ENCODE measurements around the gene SLC25A36. TPM values are rescaled to one million over a fixed set of nuclear protein-coding genes. Genes with fewer than 3 reads are reported as not detected.
"Not testable (repeated sequence)": the region's sequence is repeated elsewhere in the genome, so short reads cannot be mapped to it uniquely, and the experiment has no call there.

Gene SLC25A36
- total RNA-seq, 2 donors from 2014 or later = 91.7 to 105 TPM

- H3K27me3 Mint-ChIP-seq = peaks cover 62% of the 10 kb centered on the region
- H3K9me3 ChIP-seq (ENCODE audit: control insufficient read depth, low read length, poor library complexity, severe bottlenecking) = no peaks in the 10 kb centered on the region
- H3K36me3 Mint-ChIP-seq (ENCODE audit: low read depth) = no peaks in the 10 kb centered on the region
- no peak for ATAC-seq
- no peak overlapping the region for H3K27ac Mint-ChIP-seq
- no peak for DNase-seq
- no peaks in the 10 kb centered on the region for H3K4me1 Mint-ChIP-seq
- H3K4me3 Mint-ChIP-seq = no peak overlapping the region
Observed at GRCh38 chr3:140916603-140917002, 25.0 kb upstream of the SLC25A36 start.

GRCh38 chr3:140917772-140918171 is 23.9 kb upstream of the SLC25A36 start:
- no peak for DNase-seq
- Mint-ChIP-seq H3K4me1 (peaks cover 2% of the 10 kb centered on the region), H3K27ac (no peak overlapping the region), H3K27me3 (peaks cover 59% of the 10 kb centered on the region), H3K4me3 (no peak overlapping the region), H3K36me3 (ENCODE audit: low read depth) (no peaks in the 10 kb centered on the region)
- H3K9me3 ChIP-seq (ENCODE audit: control insufficient read depth, low read length, poor library complexity, severe bottlenecking) = no peaks in the 10 kb centered on the region
- ATAC-seq = no peak

GRCh38 chr3:140920029-140920428 is 21.6 kb upstream of the SLC25A36 start:
- no peak for ATAC-seq
- no peaks in the 10 kb centered on the region for H3K9me3 ChIP-seq (ENCODE audit: control insufficient read depth, low read length, poor library complexity, severe bottlenecking)
- H3K4me1 Mint-ChIP-seq = peaks cover 2% of the 10 kb centered on the region
- no peak overlapping the region for H3K4me3 Mint-ChIP-seq
- no peaks in the 10 kb centered on the region for H3K36me3 Mint-ChIP-seq (ENCODE audit: low read depth)
- peaks cover 41% of the 10 kb centered on the region for H3K27me3 Mint-ChIP-seq
- no peak for DNase-seq
- H3K27ac Mint-ChIP-seq = no peak overlapping the region

GRCh38 chr3:140922634-140923033 is 19.0 kb upstream of the SLC25A36 start:
- Mint-ChIP-seq H3K4me3 (no peak overlapping the region), H3K36me3 (ENCODE audit: low read depth) (no peaks in the 10 kb centered on the region), H3K27ac (no peak overlapping the region), H3K4me1 (peaks cover 2% of the 10 kb centered on the region), H3K27me3 (peaks cover 28% of the 10 kb centered on the region)
- DNase-seq (no peak), ATAC-seq (no peak)
- H3K9me3 ChIP-seq (ENCODE audit: control insufficient read depth, low read length, poor library complexity, severe bottlenecking) = no peaks in the 10 kb centered on the region

- no peaks in the 10 kb centered on the region for H3K36me3 Mint-ChIP-seq (ENCODE audit: low read depth)
- ATAC-seq (no peak), DNase-seq (no peak)
- no peak overlapping the region for H3K4me3 Mint-ChIP-seq
- H3K4me1 Mint-ChIP-seq = peaks cover 2% of the 10 kb centered on the region
- H3K27me3 Mint-ChIP-seq = peaks cover 32% of the 10 kb centered on the region
- H3K9me3 ChIP-seq (ENCODE audit: control insufficient read depth, low read length, poor library complexity, severe bottlenecking) = no peaks in the 10 kb centered on the region
- H3K27ac Mint-ChIP-seq = peak overlapping the region; percentile 29
Observed at GRCh38 chr3:140924097-140924873, 17.4 kb upstream of the SLC25A36 start.

GRCh38 chr3:140927279-140928069 is 14.2 kb upstream of the SLC25A36 start:
- H3K9me3 ChIP-seq (ENCODE audit: control insufficient read depth, low read length, poor library complexity, severe bottlenecking) = no peaks in the 10 kb centered on the region
- Mint-ChIP-seq H3K36me3 (ENCODE audit: low read depth) (no peaks in the 10 kb centered on the region), H3K4me3 (no peak overlapping the region), H3K27me3 (peaks cover 46% of the 10 kb centered on the region), H3K4me1 (peaks cover 2% of the 10 kb centered on the region), H3K27ac (no peak overlapping the region)
- ATAC-seq = no peak
- no peak for DNase-seq

- Mint-ChIP-seq H3K4me3 (no peak overlapping the region), H3K27ac (no peak overlapping the region), H3K36me3 (ENCODE audit: low read depth) (no peaks in the 10 kb centered on the region), H3K4me1 (no peaks in the 10 kb centered on the region), H3K27me3 (peaks cover 46% of the 10 kb centered on the region)
- DNase-seq = no peak
- ATAC-seq = no peak
- no peaks in the 10 kb centered on the region for H3K9me3 ChIP-seq (ENCODE audit: control insufficient read depth, low read length, poor library complexity, severe bottlenecking)
Observed at GRCh38 chr3:140929446-140929845, 12.2 kb upstream of the SLC25A36 start.

- no peaks in the 10 kb centered on the region for H3K9me3 ChIP-seq (ENCODE audit: control insufficient read depth, low read length, poor library complexity, severe bottlenecking)
- H3K27ac Mint-ChIP-seq = no peak overlapping the region
- H3K4me1 Mint-ChIP-seq = no peaks in the 10 kb centered on the region
- DNase-seq (no peak), ATAC-seq (no peak)
- H3K4me3 Mint-ChIP-seq = no peak overlapping the region
- peaks cover 46% of the 10 kb centered on the region for H3K27me3 Mint-ChIP-seq
- no peaks in the 10 kb centered on the region for H3K36me3 Mint-ChIP-seq (ENCODE audit: low read depth)
Observed at GRCh38 chr3:140931016-140931454, 10.6 kb upstream of the SLC25A36 start.

GRCh38 chr3:140931801-140932200 is 9.8 kb upstream of the SLC25A36 start:
- Mint-ChIP-seq H3K4me1 (no peaks in the 10 kb centered on the region), H3K27me3 (peaks cover 46% of the 10 kb centered on the region)
- ATAC-seq = no peak

GRCh38 chr3:140933109-140933508 is 8.5 kb upstream of the SLC25A36 start:
- ATAC-seq (no peak), DNase-seq (no peak)
- H3K9me3 ChIP-seq (ENCODE audit: control insufficient read depth, low read length, poor library complexity, severe bottlenecking) = no peaks in the 10 kb centered on the region
- no peak overlapping the region for H3K4me3 Mint-ChIP-seq
- peaks cover 36% of the 10 kb centered on the region for H3K27me3 Mint-ChIP-seq
- H3K27ac Mint-ChIP-seq = no peak overlapping the region
- no peaks in the 10 kb centered on the region for H3K4me1 Mint-ChIP-seq
- no peaks in the 10 kb centered on the region for H3K36me3 Mint-ChIP-seq (ENCODE audit: low read depth)

More at GRCh38 chr3:140931801-140932200, 9.8 kb upstream of the SLC25A36 start:
- Mint-ChIP-seq H3K27ac (no peak overlapping the region), H3K36me3 (ENCODE audit: low read depth) (no peaks in the 10 kb centered on the region), H3K4me3 (no peak overlapping the region)
- no peaks in the 10 kb centered on the region for H3K9me3 ChIP-seq (ENCODE audit: control insufficient read depth, low read length, poor library complexity, severe bottlenecking)
- DNase-seq = no peak

GRCh38 chr3:140933552-140933951 is 8.1 kb upstream of the SLC25A36 start:
- peaks cover 35% of the 10 kb centered on the region for H3K27me3 Mint-ChIP-seq
- no peak for DNase-seq

GRCh38 chr3:140939305-140939704 is 2.3 kb upstream of the SLC25A36 start:
- not testable (repeated sequence) for H3K9me3 ChIP-seq (ENCODE audit: control insufficient read depth, low read length, poor library complexity, severe bottlenecking); DNase-seq; ATAC-seq; H3K4me3 Mint-ChIP-seq; H3K36me3 Mint-ChIP-seq (ENCODE audit: low read depth); H3K4me1 Mint-ChIP-seq; H3K27me3 Mint-ChIP-seq; H3K27ac Mint-ChIP-seq

More at GRCh38 chr3:140933552-140933951, 8.1 kb upstream of the SLC25A36 start:
- H3K9me3 ChIP-seq (ENCODE audit: control insufficient read depth, low read length, poor library complexity, severe bottlenecking) = no peaks in the 10 kb centered on the region
- no peak for ATAC-seq
- H3K4me3 Mint-ChIP-seq = no peak overlapping the region
- H3K36me3 Mint-ChIP-seq (ENCODE audit: low read depth) = no peaks in the 10 kb centered on the region
- no peak overlapping the region for H3K27ac Mint-ChIP-seq
- no peaks in the 10 kb centered on the region for H3K4me1 Mint-ChIP-seq

GRCh38 chr3:140941090-140941433 is 574 bp upstream of the SLC25A36 start:
- Mint-ChIP-seq H3K4me3 (peak overlapping the region; percentile 97), H3K36me3 (ENCODE audit: low read depth) (no peaks in the 10 kb centered on the region), H3K27me3 (no peaks in the 10 kb centered on the region), H3K4me1 (peaks cover 11% of the 10 kb centered on the region), H3K27ac (peak overlapping the region; percentile 96)
- H3K9me3 ChIP-seq (ENCODE audit: control insufficient read depth, low read length, poor library complexity, severe bottlenecking) = no peaks in the 10 kb centered on the region
- DNase-seq (no peak), ATAC-seq (no peak)
